Measurements from ENCODE around the gene TXNRD3. TPM values are rescaled to one million over a fixed set of nuclear protein-coding genes. Genes with fewer than 3 reads are reported as not detected.

TXNRD3 gene
- total RNA-seq, 1 experiment from 2014 or later, result 6.9 TPM

DNA sequence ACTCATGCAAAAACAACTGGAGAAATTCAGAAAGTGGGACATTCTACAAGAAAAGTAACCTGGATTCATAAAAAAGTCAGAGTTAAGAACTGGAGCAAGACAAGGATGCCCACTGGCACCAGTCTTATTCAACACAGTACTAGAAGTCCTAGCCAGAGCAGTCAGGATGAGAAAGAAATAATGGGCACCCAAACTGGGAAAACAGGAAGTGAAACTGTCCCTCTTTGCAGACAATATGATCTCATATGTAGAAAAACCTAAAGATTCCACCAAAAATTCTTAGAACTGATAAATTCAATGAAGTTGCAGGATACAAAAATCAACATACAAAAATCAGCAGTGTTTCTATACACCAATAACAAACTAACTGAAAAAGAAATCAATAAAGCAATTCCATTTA is 37.4 kb downstream of the TXNRD3 start (continued):
- TF ChIP-seq CREM (CRISPR knock-in tag; IDR thresholded peaks at IDR 0.05) (no peak), ZNF219 (CRISPR knock-in tag; IDR thresholded peaks at IDR 0.05; ENCODE audit: borderline replicate concordance) (no peak), ZNF138 (CRISPR knock-in tag; conservative IDR thresholded peaks at IDR 0.05) (no peak), ZNF232 (CRISPR knock-in tag; IDR thresholded peaks at IDR 0.05) (no peak)
- TF ChIP-seq, protein P1, sequence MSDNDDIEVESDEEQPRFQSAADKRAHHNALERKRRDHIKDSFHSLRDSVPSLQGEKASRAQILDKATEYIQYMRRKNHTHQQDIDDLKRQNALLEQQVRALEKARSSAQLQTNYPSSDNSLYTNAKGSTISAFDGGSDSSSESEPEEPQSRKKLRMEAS (CRISPR knock-in tag; IDR thresholded peaks at IDR 0.05), result no peak

DNA sequence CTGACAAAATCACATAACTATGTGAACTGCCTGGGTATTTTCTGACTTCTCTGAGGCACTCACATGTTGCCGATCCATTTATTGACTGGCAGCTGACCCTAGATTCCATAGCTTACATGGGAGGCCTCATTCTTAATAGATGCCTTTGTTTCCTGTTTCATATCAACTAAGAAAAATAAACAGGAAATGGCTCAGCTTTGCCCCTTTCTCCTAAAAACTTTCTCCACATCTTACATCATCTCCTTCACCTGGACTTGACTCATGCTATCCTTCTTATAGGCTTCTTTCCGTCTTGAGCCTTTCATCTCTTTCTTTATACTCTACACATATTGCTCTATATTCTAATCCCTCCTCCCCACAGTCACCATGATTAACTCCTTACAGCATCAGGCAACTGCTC is 38.0 kb downstream of the TXNRD3 start:
- H3K27ac Mint-ChIP-seq, result no peak overlapping the region
- H3K9me3 Mint-ChIP-seq, result no peaks in the 10 kb centered on the region
- POLR2A ChIA-PET, result no interaction called here
- no peaks in the 10 kb centered on the region for H3K36me3 Mint-ChIP-seq
- CTCF ChIA-PET, result no interaction called here
- H3K27me3 Mint-ChIP-seq (ENCODE audit: low read depth), result no peaks in the 10 kb centered on the region
- ATAC-seq (no peak), DNase-seq (ENCODE audit: low spot score) (no peak)
- H3K4me3 Mint-ChIP-seq, result no peak overlapping the region
- no peaks in the 10 kb centered on the region for H3K4me1 Mint-ChIP-seq
- TF ChIP-seq ZNF219 (CRISPR knock-in tag; IDR thresholded peaks at IDR 0.05; ENCODE audit: borderline replicate concordance) (no peak), JAZF1 (CRISPR knock-in tag; IDR thresholded peaks at IDR 0.05) (no peak), ZNF423 (CRISPR knock-in tag; IDR thresholded peaks at IDR 0.05) (no peak), SOX15 (CRISPR knock-in tag; IDR thresholded peaks at IDR 0.05) (no peak), SMAD3 (CRISPR knock-in tag; IDR thresholded peaks at IDR 0.05; ENCODE audit: borderline replicate concordance) (no peak), ZBTB21 (CRISPR knock-in tag; IDR thresholded peaks at IDR 0.05; ENCODE audit: borderline replicate concordance) (no peak), FOXP1 (CRISPR knock-in tag; IDR thresholded peaks at IDR 0.05; ENCODE audit: borderline replicate concordance) (no peak), RELA (CRISPR knock-in tag; IDR thresholded peaks at IDR 0.05; ENCODE audit: borderline replicate concordance) (no peak), MYBL2 (CRISPR knock-in tag; IDR thresholded peaks at IDR 0.05) (no peak)
- TF ChIP-seq, protein P2, sequence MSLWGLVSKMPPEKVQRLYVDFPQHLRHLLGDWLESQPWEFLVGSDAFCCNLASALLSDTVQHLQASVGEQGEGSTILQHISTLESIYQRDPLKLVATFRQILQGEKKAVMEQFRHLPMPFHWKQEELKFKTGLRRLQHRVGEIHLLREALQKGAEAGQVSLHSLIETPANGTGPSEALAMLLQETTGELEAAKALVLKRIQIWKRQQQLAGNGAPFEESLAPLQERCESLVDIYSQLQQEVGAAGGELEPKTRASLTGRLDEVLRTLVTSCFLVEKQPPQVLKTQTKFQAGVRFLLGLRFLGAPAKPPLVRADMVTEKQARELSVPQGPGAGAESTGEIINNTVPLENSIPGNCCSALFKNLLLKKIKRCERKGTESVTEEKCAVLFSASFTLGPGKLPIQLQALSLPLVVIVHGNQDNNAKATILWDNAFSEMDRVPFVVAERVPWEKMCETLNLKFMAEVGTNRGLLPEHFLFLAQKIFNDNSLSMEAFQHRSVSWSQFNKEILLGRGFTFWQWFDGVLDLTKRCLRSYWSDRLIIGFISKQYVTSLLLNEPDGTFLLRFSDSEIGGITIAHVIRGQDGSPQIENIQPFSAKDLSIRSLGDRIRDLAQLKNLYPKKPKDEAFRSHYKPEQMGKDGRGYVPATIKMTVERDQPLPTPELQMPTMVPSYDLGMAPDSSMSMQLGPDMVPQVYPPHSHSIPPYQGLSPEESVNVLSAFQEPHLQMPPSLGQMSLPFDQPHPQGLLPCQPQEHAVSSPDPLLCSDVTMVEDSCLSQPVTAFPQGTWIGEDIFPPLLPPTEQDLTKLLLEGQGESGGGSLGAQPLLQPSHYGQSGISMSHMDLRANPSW (CRISPR knock-in tag; conservative IDR thresholded peaks at IDR 0.05; ENCODE audit: low read depth), result no peak
- TF ChIP-seq, protein P3, sequence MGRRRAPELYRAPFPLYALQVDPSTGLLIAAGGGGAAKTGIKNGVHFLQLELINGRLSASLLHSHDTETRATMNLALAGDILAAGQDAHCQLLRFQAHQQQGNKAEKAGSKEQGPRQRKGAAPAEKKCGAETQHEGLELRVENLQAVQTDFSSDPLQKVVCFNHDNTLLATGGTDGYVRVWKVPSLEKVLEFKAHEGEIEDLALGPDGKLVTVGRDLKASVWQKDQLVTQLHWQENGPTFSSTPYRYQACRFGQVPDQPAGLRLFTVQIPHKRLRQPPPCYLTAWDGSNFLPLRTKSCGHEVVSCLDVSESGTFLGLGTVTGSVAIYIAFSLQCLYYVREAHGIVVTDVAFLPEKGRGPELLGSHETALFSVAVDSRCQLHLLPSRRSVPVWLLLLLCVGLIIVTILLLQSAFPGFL (CRISPR knock-in tag; IDR thresholded peaks at IDR 0.05; ENCODE audit: borderline replicate concordance), result no peak
- TF ChIP-seq, protein P4, sequence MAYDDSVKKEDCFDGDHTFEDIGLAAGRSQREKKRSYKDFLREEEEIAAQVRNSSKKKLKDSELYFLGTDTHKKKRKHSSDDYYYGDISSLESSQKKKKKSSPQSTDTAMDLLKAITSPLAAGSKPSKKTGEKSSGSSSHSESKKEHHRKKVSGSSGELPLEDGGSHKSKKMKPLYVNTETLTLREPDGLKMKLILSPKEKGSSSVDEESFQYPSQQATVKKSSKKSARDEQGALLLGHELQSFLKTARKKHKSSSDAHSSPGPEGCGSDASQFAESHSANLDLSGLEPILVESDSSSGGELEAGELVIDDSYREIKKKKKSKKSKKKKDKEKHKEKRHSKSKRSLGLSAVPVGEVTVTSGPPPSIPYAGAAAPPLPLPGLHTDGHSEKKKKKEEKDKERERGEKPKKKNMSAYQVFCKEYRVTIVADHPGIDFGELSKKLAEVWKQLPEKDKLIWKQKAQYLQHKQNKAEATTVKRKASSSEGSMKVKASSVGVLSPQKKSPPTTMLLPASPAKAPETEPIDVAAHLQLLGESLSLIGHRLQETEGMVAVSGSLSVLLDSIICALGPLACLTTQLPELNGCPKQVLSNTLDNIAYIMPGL (CRISPR knock-in tag; IDR thresholded peaks at IDR 0.05), result no peak
- TF ChIP-seq, protein P5, sequence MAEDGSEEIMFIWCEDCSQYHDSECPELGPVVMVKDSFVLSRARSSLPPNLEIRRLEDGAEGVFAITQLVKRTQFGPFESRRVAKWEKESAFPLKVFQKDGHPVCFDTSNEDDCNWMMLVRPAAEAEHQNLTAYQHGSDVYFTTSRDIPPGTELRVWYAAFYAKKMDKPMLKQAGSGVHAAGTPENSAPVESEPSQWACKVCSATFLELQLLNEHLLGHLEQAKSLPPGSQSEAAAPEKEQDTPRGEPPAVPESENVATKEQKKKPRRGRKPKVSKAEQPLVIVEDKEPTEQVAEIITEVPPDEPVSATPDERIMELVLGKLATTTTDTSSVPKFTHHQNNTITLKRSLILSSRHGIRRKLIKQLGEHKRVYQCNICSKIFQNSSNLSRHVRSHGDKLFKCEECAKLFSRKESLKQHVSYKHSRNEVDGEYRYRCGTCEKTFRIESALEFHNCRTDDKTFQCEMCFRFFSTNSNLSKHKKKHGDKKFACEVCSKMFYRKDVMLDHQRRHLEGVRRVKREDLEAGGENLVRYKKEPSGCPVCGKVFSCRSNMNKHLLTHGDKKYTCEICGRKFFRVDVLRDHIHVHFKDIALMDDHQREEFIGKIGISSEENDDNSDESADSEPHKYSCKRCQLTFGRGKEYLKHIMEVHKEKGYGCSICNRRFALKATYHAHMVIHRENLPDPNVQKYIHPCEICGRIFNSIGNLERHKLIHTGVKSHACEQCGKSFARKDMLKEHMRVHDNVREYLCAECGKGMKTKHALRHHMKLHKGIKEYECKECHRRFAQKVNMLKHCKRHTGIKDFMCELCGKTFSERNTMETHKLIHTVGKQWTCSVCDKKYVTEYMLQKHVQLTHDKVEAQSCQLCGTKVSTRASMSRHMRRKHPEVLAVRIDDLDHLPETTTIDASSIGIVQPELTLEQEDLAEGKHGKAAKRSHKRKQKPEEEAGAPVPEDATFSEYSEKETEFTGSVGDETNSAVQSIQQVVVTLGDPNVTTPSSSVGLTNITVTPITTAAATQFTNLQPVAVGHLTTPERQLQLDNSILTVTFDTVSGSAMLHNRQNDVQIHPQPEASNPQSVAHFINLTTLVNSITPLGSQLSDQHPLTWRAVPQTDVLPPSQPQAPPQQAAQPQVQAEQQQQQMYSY (CRISPR knock-in tag; IDR thresholded peaks at IDR 0.05), result no peak
- TF ChIP-seq, protein P6, sequence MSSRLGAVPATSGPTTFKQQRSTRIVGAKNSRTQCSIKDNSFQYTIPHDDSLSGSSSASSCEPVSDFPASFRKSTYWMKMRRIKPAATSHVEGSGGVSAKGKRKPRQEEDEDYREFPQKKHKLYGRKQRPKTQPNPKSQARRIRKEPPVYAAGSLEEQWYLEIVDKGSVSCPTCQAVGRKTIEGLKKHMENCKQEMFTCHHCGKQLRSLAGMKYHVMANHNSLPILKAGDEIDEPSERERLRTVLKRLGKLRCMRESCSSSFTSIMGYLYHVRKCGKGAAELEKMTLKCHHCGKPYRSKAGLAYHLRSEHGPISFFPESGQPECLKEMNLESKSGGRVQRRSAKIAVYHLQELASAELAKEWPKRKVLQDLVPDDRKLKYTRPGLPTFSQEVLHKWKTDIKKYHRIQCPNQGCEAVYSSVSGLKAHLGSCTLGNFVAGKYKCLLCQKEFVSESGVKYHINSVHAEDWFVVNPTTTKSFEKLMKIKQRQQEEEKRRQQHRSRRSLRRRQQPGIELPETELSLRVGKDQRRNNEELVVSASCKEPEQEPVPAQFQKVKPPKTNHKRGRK (CRISPR knock-in tag; IDR thresholded peaks at IDR 0.05; ENCODE audit: borderline replicate concordance), result no peak
- TF ChIP-seq, protein P7, sequence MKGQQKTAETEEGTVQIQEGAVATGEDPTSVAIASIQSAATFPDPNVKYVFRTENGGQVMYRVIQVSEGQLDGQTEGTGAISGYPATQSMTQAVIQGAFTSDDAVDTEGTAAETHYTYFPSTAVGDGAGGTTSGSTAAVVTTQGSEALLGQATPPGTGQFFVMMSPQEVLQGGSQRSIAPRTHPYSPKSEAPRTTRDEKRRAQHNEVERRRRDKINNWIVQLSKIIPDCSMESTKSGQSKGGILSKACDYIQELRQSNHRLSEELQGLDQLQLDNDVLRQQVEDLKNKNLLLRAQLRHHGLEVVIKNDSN (CRISPR knock-in tag; IDR thresholded peaks at IDR 0.05), result no peak
- TF ChIP-seq, protein P8, sequence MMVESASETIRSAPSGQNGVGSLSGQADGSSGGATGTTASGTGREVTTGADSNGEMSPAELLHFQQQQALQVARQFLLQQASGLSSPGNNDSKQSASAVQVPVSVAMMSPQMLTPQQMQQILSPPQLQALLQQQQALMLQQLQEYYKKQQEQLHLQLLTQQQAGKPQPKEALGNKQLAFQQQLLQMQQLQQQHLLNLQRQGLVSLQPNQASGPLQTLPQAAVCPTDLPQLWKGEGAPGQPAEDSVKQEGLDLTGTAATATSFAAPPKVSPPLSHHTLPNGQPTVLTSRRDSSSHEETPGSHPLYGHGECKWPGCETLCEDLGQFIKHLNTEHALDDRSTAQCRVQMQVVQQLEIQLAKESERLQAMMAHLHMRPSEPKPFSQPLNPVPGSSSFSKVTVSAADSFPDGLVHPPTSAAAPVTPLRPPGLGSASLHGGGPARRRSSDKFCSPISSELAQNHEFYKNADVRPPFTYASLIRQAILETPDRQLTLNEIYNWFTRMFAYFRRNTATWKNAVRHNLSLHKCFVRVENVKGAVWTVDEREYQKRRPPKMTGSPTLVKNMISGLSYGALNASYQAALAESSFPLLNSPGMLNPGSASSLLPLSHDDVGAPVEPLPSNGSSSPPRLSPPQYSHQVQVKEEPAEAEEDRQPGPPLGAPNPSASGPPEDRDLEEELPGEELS (CRISPR knock-in tag; IDR thresholded peaks at IDR 0.05), result no peak

Data from WTC11 (cell line).